GM19397 (cell line): ENCODE data around the gene KCNAB1.
"Not testable (repeated sequence)": the region's sequence is repeated elsewhere in the genome, so short reads cannot be mapped to it uniquely, and the experiment has no call there.

Experiments
- ATAC-seq: cut with Tn5 transposase; IDR thresholded peaks from one replicate; pipeline ENCODE4 v1.9.1; 2021; ENCODE audit warnings: mild to moderate bottlenecking, moderate library complexity; ENCODE audit not compliant: unreplicated experiment

The KCNAB1 gene

DNA sequence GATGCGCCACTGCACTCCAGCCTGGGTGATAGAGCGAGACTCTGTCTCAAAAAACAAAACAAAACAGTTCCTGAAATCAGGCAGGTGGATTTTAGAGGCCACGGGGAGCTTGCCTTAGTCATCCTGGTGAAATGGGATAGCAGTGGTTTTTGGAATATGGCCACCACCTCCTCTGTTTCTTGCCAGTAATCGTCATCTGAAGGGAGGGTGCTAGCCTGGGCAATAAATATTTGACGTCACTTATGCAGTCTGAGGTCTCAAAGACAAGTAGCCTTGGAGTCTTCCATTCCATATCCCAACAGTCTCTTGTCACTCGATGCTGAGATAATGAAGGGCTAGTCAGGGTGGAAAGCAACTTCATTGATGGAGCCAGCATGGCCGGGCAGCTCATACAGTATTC is 55.2 kb downstream of the KCNAB1 start:
- no peak for ATAC-seq

DNA sequence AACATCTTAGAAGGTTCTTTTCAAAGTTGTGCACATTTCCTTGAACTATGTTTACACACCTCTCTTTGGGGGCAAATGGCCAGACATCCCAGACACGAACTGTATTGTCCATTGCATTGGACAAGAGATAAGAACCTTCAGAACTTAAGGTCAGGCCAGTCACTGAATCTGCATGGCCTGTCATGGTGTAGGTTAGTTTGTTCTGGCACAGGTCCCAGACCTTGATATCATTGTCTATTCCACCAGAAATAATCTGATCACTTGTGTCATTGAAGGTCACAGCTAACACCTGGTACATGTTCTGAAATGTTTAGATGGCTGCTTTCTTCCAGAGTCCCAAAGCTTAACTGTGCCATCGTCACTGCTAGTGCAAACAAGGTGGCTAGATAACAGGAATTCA is 55.7 kb downstream of the KCNAB1 start:
- ATAC-seq, result no peak

DNA sequence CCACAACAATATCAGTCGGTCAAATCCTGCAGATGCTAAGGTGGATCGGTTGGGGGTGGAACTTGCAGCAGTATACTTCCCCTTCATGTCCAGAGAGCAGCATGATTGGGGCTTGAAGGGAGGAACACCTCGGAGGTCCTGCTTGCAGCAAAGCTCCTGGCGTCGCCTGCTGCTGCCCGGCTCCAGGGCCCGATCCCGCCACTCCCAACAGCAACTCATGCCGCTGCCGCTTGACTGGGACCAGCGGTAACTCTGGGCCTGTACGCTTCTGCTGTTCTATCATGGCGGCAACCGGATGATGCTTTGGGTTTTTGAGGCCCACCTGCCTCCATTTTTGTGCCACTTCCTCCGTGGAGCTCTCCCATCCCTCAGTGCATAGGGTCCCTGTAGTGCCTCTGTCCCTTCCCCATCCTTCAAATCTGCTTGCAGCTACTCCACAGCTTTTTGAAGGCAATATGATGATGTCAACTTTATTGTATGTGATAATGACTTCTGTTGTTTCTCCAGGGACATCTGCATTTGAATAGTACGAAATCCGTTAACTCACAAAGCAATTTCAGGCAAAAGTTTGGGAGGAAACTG is 56.3 kb downstream of the KCNAB1 start:
- no peak for ATAC-seq

GRCh38 chr3:156180077-156180476 is 59.7 kb downstream of the KCNAB1 start:
- ATAC-seq, result no peak

- ATAC-seq, result no peak
Measured at GRCh38 chr3:156181509-156181908, 61.1 kb downstream of the KCNAB1 start.

GRCh38 chr3:156183396-156183795 is 63.0 kb downstream of the KCNAB1 start:
- no peak for ATAC-seq

- ATAC-seq, result no peak
Measured at GRCh38 chr3:156184156-156184555, 63.8 kb downstream of the KCNAB1 start.

GRCh38 chr3:156187146-156187769 is 66.9 kb downstream of the KCNAB1 start:
- ATAC-seq, result no peak

DNA sequence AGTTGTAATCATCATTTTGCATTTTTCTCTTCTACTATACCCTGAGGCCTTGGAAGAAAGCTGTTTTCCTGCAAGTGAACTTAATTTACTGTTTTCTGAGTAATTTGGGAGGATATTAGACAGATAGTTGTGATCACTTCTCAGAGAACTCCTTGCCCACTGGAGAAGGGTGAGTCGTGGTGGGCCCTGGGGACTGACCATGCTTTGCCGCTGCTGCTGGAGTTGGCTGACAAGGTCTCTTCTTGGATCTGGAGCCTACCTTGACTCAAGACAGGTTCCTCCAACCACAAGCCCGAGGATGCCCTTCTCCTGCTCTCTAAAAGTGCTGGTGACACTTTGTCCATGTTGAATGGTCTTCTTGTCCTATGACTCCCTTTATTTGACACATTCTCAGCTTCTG is 68.4 kb downstream of the KCNAB1 start:
- ATAC-seq, result no peak

- ATAC-seq, result no peak
Measured at GRCh38 chr3:156189927-156190326, 69.5 kb downstream of the KCNAB1 start.

GRCh38 chr3:156194945-156195344 is 74.6 kb downstream of the KCNAB1 start:
- ATAC-seq, result not testable (repeated sequence)

DNA sequence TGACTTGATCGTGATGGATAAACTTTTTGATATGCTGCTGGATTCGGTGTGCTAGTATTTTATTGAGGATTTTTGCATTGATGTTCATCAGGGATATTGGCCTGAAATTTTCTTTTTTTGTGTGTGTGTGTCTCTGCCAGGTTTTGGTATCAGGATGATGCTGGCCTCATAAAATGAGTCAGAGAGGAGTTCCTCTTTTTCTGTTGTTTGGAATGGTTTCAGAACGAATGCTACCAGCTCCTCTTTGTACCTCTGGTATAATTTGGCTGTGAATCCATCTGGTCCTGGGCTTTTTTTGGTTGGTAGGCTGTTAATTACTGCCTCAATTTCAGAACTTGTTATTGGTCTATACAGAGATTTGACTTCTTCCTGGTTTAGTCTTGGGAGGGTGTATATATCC is 76.8 kb downstream of the KCNAB1 start:
- ATAC-seq, result not testable (repeated sequence)

GRCh38 chr3:156201411-156202405 is 81.3 kb downstream of the KCNAB1 start:
- ATAC-seq, result no peak

- ATAC-seq, result no peak
Measured at GRCh38 chr3:156206157-156206556, 85.8 kb downstream of the KCNAB1 start.

GRCh38 chr3:156207802-156208685 is 87.7 kb downstream of the KCNAB1 start:
- no peak for ATAC-seq

- ATAC-seq, result no peak
Measured at GRCh38 chr3:156209631-156210335, 89.4 kb downstream of the KCNAB1 start.

DNA sequence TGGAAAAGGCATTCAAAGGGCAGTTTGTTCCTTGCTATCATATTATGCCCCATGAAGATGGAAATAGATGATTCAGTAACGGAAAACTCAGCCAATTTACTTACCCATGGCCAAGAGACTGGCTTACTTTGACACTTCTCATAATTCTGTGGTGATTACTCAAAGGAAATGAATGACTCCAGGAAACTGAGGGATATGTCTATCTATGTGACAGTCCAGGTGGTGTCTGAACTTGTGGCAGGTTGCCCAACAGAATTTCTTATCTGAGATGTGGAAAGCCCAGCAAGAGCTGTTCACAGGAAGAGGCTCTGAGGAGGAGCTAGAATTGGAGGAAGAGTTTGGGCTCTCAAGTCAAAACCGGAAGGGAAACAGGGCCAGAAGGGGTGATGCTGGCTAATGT is 91.2 kb downstream of the KCNAB1 start:
- no peak for ATAC-seq

DNA sequence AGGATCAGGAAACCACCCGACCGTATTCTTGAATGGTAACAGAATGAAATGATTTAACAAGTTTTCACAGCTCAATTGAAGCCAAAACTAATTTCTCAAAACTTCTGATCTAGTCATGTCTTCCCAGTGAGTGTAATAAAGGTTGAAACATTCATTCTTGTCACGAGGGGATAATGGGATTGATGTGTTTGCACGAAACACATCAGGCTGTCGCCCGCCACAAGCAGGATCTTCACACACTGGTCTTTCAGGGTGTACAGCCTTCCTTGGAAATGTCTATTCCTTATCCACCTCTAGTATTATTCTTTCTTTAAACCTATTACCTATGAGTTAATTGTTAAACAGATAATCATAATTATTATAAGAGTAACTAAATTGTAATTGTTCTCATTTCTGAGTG is 94.3 kb downstream of the KCNAB1 start:
- ATAC-seq, result no peak

DNA sequence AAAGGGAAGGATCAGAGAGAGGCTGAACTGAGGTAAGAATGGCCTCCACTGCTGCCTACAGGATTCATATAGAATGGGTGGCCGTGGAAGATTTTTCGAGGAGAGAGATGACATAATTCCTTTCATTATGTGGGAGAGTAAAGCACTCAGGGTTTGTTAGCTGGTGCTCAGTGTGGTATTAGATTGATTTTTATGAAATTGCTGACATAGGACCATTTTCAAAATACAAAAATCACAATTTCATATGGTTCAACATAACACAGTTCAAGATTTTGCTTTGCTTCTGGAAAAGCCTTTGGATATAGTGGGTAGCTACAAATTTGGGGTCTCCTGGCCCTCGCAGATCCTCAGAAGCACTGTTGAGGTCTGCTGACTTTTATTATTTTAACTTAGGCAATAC is 95.4 kb downstream of the KCNAB1 start:
- no peak for ATAC-seq

DNA sequence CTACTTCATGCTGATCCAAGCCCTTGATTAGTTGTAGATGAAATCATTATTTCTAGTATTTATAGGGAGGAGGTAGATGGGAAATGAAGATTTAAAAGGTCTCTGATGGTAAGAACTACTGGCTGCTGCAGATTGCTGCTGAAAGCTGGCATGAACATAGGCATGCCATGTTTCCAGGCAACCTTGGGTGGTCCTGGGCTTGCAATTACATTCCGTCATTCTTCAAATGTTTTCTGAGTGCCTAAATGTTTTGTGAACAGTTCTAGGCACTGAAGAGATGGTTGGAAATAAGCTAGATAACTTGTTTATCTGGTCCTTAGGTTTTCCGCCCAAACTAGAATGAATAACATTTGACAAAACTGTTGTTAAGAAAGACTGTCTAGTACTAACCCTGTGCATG is 95.8 kb downstream of the KCNAB1 start:
- no peak for ATAC-seq
